K562 (cell line): ENCODE measurements around the gene FBXO4. TPM values are rescaled to one million over a fixed set of nuclear protein-coding genes. Genes with fewer than 3 reads are reported as not detected.

Experiments used
- ASH1L ChIP-seq: fragments of 450-650 bp; IDR thresholded peaks from 2 replicates; pipeline ENCODE4 v1.6.1; 2018; ENCODE audit warnings: borderline replicate concordance, mild to moderate bottlenecking, low read depth; ENCODE audit not compliant: partially characterized antibody
- CCNT2 ChIP-seq: IDR thresholded peaks from 2 replicates; pipeline ENCODE4 v1.6.1; 2011; ENCODE audit warnings: borderline replicate concordance, low read depth, mild to moderate bottlenecking, moderate library complexity, mixed read lengths, low read length; ENCODE audit not compliant: insufficient read length; ENCODE audit errors: extremely low read depth
- CHD1 ChIP-seq: fragments of 200-600 bp; sonication (generic); IDR thresholded peaks from one replicate; pipeline ENCODE4 v1.6.1; 2012; ENCODE audit warnings: mild to moderate bottlenecking, moderate library complexity, low read length, inconsistent platforms
- DACH1 ChIP-seq: fragments of 450-650 bp; IDR thresholded peaks from 2 replicates; pipeline ENCODE4 v1.6.1; 2018; ENCODE audit not compliant: partially characterized antibody
- EP300 ChIP-seq: IDR thresholded peaks from 2 replicates; pipeline ENCODE4 v1.6.1; 2012; ENCODE audit warnings: low read length, improper control_type of control experiment
- FIP1L1 ChIP-seq: fragments of 200-400 bp; formaldehyde crosslinking; IDR thresholded peaks from 2 replicates; pipeline ENCODE4 v1.6.1; 2018; ENCODE audit warnings: mild to moderate bottlenecking, low read depth, low read length; ENCODE audit not compliant: poor library complexity, severe bottlenecking
- FOXJ2 ChIP-seq: fragments of 200-800 bp; sonication (Bioruptor generic); IDR thresholded peaks from 2 replicates; pipeline ENCODE4 v1.6.1; 2016; ENCODE audit warnings: missing genetic modification characterization, missing compliant biosample characterization
- FOXM1 ChIP-seq, 2 experiments: fragments of 450-650 bp in 1 of 2; sonication (generic) in 1 of 2; formaldehyde crosslinking in 1 of 2; IDR thresholded peaks; 2 replicates each; pipeline versions ENCODE4 v1.6.1 to v1.9.0; 2017 to 2022; ENCODE audit warnings: low read depth in 2 of 2, mild to moderate bottlenecking in 2 of 2, missing genetic modification reagents in 1 of 2, moderate library complexity in 1 of 2
- HDGF ChIP-seq: fragments of 450-650 bp; IDR thresholded peaks from 2 replicates; pipeline ENCODE4 v1.6.1; 2016
- MXI1 ChIP-seq: IDR thresholded peaks from 2 replicates; pipeline ENCODE4 v1.6.1; 2011; ENCODE audit warnings: low read depth, mild to moderate bottlenecking, improper control_type of control experiment, low read length
- NCOR1 ChIP-seq: fragments of 450-650 bp; IDR thresholded peaks from 2 replicates; pipeline ENCODE4 v1.6.1; 2016; ENCODE audit warnings: mild to moderate bottlenecking, moderate library complexity
- PRPF4 ChIP-seq: fragments of 200-400 bp; formaldehyde crosslinking; IDR thresholded peaks from one replicate; pipeline ENCODE4 v1.6.1; 2017; ENCODE audit warnings: low read length, low read depth, mild to moderate bottlenecking; ENCODE audit not compliant: insufficient read depth, poor library complexity, severe bottlenecking
- RBBP5 ChIP-seq: fragments of 200-600 bp; sonication (generic); IDR thresholded peaks from 2 replicates; pipeline ENCODE4 v1.6.1; 2012; ENCODE audit warnings: borderline replicate concordance, mild to moderate bottlenecking, low read length, control low read depth, inconsistent platforms; ENCODE audit not compliant: insufficient read depth, poor library complexity, severe bottlenecking
- SIN3A ChIP-seq, 2 experiments: fragments of 150-350 bp in 1 of 2; IDR thresholded peaks; 2 replicates each; pipeline ENCODE4 v1.6.1; 2011 to 2016; ENCODE audit warnings: borderline replicate concordance in 2 of 2, low read depth in 2 of 2, low read length in 2 of 2, mild to moderate bottlenecking in 2 of 2, moderate library complexity in 2 of 2; ENCODE audit not compliant: control insufficient read depth in 1 of 2
- SNIP1 ChIP-seq: fragments of 450-650 bp; IDR thresholded peaks from 2 replicates; pipeline ENCODE4 v1.7.1; 2017; ENCODE audit warnings: low read depth, mild to moderate bottlenecking
- SOX6 ChIP-seq: fragments of 450-650 bp; IDR thresholded peaks from 2 replicates; pipeline ENCODE4 v1.6.1; 2014; ENCODE audit warnings: mild to moderate bottlenecking
- TBP ChIP-seq: optimal IDR thresholded peaks from 2 replicates; pipeline ENCODE3; 2011; ENCODE audit warnings: low read depth, low read length, improper control_type of control experiment
- THRAP3 ChIP-seq: fragments of 450-650 bp; IDR thresholded peaks from 2 replicates; pipeline ENCODE4 v1.6.1; 2016; ENCODE audit warnings: mild to moderate bottlenecking, inconsistent platforms, borderline replicate concordance
- YBX1 ChIP-seq: fragments of 450-650 bp; IDR thresholded peaks from 2 replicates; pipeline ENCODE4 v1.7.1; 2016; ENCODE audit warnings: mild to moderate bottlenecking
- ZNF224 ChIP-seq: sonication (generic); formaldehyde crosslinking; IDR thresholded peaks from 2 replicates; pipeline ENCODE4 v1.8.0; 2022; ENCODE audit warnings: mild to moderate bottlenecking, missing genetic modification reagents
- ZNF324 ChIP-seq: fragments of 250-450 bp; sonication (Bioruptor Pico); IDR thresholded peaks from 2 replicates; pipeline ENCODE4 v1.4.0; 2020; ENCODE audit warnings: mild to moderate bottlenecking
- ZNF644 ChIP-seq: fragments of 200-800 bp; sonication (Bioruptor generic); IDR thresholded peaks from 2 replicates; pipeline ENCODE4 v1.6.1; 2016; ENCODE audit warnings: low read depth, missing genetic modification characterization, missing compliant biosample characterization
- ZNF780A ChIP-seq: fragments of 250-450 bp; sonication (Bioruptor Pico); IDR thresholded peaks from 2 replicates; pipeline ENCODE4 v1.5.0; 2021; ENCODE audit warnings: mild to moderate bottlenecking
- polyA plus RNA-seq, 8 experiments: library from polyadenylated mRNA; depleted of rRNA in 4 of 8; stranded (reverse) in 5 of 8; unstranded in 3 of 8; fragments of >200 nt; fragmentation: Nextera tagmentation in 2 of 8; fragmentation: Illumina TruSeq in 1 of 8; extraction: Ambion mirVana in 2 of 8; extraction: Trizol in 1 of 8; gene quantifications; 2 replicates each; pipeline versions ENCODE4 v1.2.1 to v1.2.3, GENCODE V29; 2011 to 2014; ENCODE audit warnings: inconsistent platforms in 1 of 8, missing spikeins in 1 of 8
- total RNA-seq, 7 experiments: library from RNA; depleted of rRNA in 6 of 7; stranded (reverse); fragments of >200 nt in 6 of 7; fragmentation: Illumina TruSeq in 2 of 7; extraction: Trizol in 2 of 7; gene quantifications; 2 replicates each; pipeline versions ENCODE4 v1.2.1 to v1.2.3, GENCODE V29; 2011 to 2021; ENCODE audit warnings: low replicate concordance in 1 of 7
- TF ChIP-seq, protein P1 (sequence below): fragments of 250-450 bp; sonication (Bioruptor Pico); IDR thresholded peaks from 2 replicates; pipeline ENCODE4 v1.4.0; 2020; ENCODE audit warnings: mild to moderate bottlenecking
- TF ChIP-seq, protein P2 (sequence below): fragments of 250-450 bp; sonication (Bioruptor Pico); IDR thresholded peaks from 2 replicates; pipeline ENCODE4 v1.8.0; 2021; ENCODE audit warnings: mild to moderate bottlenecking, moderate library complexity
- TF ChIP-seq, protein P3 (sequence below): fragments of 250-450 bp; sonication (Bioruptor Pico); IDR thresholded peaks from 2 replicates; pipeline ENCODE4 v1.8.0; 2022; ENCODE audit warnings: inconsistent platforms

Gene FBXO4
- total and polyA plus RNA-seq, 9 of the 15 experiments (the other 6 are each of a cell fraction or from before 2014, with no cell fraction given): 5.9 to 33.4 (median 19.6) TPM

DNA sequence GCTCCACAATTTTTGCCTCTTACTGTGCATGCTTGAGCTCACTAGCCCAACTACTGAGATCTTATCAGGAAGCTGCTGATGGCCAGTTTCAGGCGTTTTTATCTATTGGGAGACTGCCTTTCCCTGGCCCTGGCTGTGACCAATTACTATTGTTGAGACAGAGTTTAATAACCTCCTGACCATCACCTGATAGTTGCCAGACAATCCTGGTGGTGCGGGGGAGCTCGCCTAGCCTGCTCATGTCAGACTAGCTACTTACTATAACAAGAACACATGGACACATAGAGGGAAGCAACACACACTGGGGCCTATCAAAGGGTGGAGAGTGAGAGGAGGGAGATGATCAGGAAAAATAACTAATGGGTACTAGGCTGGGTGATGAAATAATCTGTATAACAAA is 41.8 kb upstream of the FBXO4 start (continued):
- TF ChIP-seq, protein P1, sequence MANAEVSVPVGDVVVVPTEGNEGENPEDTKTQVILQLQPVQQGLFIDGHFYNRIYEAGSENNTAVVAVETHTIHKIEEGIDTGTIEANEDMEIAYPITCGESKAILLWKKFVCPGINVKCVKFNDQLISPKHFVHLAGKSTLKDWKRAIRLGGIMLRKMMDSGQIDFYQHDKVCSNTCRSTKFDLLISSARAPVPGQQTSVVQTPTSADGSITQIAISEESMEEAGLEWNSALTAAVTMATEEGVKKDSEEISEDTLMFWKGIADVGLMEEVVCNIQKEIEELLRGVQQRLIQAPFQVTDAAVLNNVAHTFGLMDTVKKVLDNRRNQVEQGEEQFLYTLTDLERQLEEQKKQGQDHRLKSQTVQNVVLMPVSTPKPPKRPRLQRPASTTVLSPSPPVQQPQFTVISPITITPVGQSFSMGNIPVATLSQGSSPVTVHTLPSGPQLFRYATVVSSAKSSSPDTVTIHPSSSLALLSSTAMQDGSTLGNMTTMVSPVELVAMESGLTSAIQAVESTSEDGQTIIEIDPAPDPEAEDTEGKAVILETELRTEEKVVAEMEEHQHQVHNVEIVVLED (CRISPR knock-in tag): 0 out of 2 replicates have a peak, but pooled peaks have one; percentile 17
- TF ChIP-seq, protein P2, sequence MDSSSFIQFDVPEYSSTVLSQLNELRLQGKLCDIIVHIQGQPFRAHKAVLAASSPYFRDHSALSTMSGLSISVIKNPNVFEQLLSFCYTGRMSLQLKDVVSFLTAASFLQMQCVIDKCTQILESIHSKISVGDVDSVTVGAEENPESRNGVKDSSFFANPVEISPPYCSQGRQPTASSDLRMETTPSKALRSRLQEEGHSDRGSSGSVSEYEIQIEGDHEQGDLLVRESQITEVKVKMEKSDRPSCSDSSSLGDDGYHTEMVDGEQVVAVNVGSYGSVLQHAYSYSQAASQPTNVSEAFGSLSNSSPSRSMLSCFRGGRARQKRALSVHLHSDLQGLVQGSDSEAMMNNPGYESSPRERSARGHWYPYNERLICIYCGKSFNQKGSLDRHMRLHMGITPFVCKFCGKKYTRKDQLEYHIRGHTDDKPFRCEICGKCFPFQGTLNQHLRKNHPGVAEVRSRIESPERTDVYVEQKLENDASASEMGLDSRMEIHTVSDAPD (CRISPR knock-in tag): no peak
- TF ChIP-seq FIP1L1 (no peak), ZNF780A (CRISPR knock-in tag) (no peak), EP300 (peak; percentile 79), NCOR1 (peak; percentile 87), HDGF (no peak), THRAP3 (no peak), RBBP5 (no peak), FOXM1 (IDR thresholded peaks at IDR 0.05; ENCODE audit: low read depth) (peak; percentile 56; the same call in 1 of the 2 replicates), FOXM1 (CRISPR knock-in tag; IDR thresholded peaks at IDR 0.05; ENCODE audit: low read depth) (no peak), FOXJ2 (tag) (0 out of 2 replicates have a peak, but pooled peaks have one; percentile 42), PRPF4 (no peak), SIN3A (IDR thresholded peaks at IDR 0.05; ENCODE audit: borderline replicate concordance in 2 of 2, control insufficient read depth in 1 of 2, low read depth in 2 of 2, low read length in 2 of 2) (no peak), ASH1L (no peak), ZNF324 (CRISPR knock-in tag) (no peak), CCNT2 (no peak), ZNF644 (tag) (no peak), SOX6 (peak; percentile 99), MXI1 (no peak), YBX1 (no peak), SNIP1 (no peak), CHD1 (no peak), TBP (peak; percentile 27), ZNF224 (no peak), DACH1 (peak; percentile 55)
- TF ChIP-seq, protein P3, sequence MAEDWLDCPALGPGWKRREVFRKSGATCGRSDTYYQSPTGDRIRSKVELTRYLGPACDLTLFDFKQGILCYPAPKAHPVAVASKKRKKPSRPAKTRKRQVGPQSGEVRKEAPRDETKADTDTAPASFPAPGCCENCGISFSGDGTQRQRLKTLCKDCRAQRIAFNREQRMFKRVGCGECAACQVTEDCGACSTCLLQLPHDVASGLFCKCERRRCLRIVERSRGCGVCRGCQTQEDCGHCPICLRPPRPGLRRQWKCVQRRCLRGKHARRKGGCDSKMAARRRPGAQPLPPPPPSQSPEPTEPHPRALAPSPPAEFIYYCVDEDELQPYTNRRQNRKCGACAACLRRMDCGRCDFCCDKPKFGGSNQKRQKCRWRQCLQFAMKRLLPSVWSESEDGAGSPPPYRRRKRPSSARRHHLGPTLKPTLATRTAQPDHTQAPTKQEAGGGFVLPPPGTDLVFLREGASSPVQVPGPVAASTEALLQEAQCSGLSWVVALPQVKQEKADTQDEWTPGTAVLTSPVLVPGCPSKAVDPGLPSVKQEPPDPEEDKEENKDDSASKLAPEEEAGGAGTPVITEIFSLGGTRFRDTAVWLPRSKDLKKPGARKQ: no peak
